ENCODE measurements around the gene TXN2.
"Not testable (repeated sequence)": the region's sequence is repeated elsewhere in the genome, so short reads cannot be mapped to it uniquely, and the experiment has no call there.

TXN2 gene

DNA sequence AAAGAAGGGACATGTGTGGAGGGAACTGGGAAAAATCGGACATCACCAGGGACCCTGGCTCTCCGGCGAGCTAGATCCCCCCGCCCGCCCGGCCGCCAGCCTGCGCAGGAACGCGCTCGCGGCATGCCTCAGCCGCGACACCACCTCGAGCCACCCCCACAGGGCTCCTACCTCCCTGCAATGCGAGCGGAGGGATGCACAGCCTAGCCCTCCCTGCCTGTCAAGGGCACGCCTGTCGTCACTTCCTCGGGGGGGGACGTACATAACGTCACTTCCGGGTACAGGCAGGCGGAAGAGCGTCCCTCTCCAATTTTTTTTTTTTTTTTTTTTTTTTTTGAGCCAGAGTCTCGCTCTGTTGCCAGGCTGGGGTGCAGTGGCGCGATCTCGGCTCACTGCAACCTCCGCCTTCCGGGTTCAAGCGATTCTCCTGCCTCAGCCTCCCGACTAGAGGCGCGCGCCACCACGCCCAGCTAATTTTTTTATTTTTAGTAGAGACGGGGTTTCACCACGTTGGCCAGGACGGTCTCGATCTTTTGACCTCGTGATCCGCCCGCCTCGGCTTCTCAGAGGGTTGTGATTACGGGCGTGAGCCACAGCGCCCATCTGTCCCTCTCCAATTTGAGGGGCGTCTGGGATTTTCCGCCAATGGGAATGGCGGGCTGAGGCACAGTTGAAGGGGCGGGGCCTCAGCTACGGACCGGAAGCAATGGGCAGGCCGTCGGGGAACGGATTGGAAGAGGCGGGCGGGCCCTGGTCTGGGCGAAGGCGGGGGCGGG, at the start of gene TXN2:
TSS of gene TXN2 (minus strand) at position 248 of the 776 bp plus-strand sequence. CDS start 803 bp downstream, outside the sequence.
- peak; percentile 97 for DNase-seq (ENCODE audit: low spot score)

- peak; percentile 98 for DNase-seq (ENCODE audit: low spot score)
Observed at GRCh38 chr22:36528795-36529751, 47.6 kb upstream of the TXN2 start, which contains the start of gene EIF3D. Gene EIF3D (minus strand): TSS chr22:36529166. CDS start chr22:36526121, 3,045 bp downstream.

DNA sequence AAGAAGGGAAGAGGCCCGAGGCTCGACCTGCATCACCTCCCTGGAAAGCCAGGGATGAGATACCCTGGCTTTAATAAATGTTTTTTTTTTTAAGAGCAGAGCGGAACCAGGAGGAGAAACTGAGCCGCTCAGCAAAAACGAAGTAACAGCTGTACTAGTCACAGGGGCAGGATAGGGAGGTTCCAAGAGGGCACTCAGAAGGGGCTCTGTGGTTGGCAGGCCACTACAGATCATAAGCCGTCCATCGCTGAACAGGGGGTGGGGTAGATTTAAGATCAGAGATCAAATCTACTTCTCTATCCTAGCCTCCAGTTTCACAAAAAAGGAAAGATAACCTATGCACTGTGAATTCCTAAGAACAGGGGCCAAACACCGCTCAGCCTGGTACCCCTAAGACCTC, 46.9 kb upstream of the TXN2 start:
- DNase-seq (ENCODE audit: low spot score) = no peak

DNA sequence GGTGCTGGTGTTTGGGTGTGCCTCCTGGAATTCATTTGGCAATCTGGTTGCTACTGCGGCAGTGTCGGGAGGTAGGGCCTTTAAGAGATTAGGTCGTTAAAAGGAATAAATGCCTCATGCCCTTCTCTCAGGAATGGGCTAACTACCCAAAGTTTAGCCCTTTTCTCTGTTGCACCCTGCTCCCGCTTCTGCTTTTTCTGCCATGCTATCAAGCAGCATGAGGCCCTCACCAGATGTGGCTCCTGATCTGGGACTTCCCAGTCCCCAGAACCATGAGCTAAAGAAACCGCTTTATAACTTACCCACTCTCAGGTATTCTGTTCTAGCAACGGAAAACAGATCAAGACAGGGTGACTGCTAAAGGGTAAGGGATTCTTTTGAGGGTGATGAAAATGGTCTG, 41.2 kb upstream of the TXN2 start:
- DNase-seq (ENCODE audit: low spot score) = no peak

GRCh38 chr22:36520423-36520822, 39.0 kb upstream of the TXN2 start:
- DNase-seq (ENCODE audit: low spot score) = no peak

DNA sequence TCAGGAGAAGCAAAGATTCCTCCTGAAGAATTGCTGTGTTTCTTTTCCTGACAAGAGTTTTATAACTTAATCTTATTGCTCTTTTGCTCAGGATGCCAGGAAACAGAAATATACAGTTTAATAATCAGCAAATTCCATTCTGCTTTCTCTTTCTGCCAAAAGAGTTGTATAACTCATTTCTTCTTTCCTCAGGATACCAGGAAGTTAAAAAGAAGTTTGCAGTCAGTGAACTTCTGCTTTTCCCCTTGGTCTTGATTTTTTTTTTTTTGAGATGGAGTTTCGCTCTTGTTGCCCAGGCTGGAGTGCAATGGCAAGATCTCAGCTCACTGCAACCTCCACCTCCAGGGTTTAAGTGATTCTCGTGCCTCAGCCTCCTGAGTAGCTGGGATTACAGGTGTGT, 38.5 kb upstream of the TXN2 start:
- DNase-seq (ENCODE audit: low spot score) = not testable (repeated sequence)

DNA sequence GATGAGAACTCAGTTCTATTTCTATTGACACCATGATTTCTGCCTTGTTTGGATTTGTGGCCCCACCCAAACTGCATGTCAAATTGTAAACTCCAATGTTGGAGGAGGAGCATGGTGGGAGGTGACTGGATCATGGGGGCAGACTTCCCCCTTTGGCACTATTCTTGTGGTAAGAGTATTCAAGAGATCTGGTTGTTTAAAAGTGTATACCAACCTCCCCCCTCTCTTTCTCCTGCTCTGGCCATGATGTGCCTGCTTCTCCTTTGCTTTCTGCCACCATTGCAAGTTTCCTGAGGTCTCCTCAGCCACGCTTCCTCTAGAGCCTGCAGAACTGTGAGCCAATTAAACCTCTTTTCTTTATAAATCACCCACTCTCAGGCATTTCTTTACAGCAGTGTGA, 33.3 kb upstream of the TXN2 start:
- no peak for DNase-seq (ENCODE audit: low spot score)

GRCh38 chr22:36512991-36513390, 31.6 kb upstream of the TXN2 start:
- DNase-seq (ENCODE audit: low spot score) = no peak

- DNase-seq (ENCODE audit: low spot score) = no peak
Observed at GRCh38 chr22:36512333-36512732, 30.9 kb upstream of the TXN2 start.

DNA sequence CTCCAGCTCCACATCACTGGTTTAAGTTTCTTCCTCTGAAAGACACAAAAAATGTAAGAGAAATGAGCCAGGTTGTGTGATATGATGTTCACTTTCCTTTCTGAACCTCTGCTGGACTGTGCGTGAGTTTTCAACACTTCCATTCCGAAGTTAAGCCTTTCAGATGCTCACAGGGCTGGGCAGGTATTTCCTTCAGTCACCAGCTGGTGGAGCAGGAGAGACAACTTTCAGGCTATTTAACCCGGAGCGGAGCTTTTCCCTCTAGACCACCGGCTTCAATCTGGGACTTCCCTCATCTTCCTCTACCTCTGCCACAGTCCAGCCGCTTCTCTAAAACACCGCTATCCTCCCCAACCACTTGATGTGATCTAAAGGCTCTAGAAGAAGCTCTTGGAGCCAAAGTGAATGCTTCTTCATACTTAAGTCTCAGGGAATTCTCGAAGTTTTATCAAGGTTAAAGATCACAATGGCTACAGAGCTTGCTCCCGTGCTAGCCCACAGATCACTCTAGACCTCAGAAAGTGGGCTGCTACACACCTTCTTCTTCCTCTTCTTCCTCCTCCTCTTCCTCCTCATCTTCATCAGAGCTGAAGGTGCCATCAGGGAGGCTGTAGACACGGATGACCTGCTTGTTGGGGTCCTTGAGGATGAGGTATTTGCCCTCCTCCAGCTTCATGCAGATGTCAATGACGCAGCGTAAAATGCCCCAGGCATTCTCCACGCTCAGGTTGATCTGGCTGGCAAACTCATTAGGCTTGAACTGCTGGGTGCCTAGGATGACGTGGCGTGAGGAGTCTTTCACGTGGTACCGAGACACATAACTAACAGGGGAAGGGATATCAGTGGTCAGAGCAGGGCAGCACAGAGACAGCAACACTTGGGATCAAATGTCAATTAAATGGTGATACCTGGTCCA, 29.8 kb upstream of the TXN2 start:
- DNase-seq (ENCODE audit: low spot score) = peak; percentile 25

DNA sequence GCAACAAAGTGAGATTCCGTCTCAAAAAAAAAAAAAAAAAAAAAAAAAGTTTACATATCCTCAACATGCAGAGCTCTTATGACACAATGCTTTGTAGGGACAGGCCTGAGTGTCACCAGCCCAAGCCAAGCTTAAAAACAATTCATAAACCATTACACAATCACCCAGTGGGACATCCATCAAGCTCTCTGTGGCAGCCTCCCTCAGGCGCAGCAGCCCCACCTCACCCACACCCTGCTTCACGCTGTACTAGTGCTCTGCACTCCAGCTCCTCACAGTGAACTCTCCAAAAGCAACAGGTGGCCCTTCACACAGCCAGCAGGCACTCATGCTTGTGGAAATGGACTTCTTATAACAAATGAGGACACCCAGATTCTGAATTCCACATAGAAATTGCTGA, 28.9 kb upstream of the TXN2 start:
- no peak for DNase-seq (ENCODE audit: low spot score)

- no peak for DNase-seq (ENCODE audit: low spot score)
Observed at GRCh38 chr22:36507518-36508010, 26.1 kb upstream of the TXN2 start.

DNA sequence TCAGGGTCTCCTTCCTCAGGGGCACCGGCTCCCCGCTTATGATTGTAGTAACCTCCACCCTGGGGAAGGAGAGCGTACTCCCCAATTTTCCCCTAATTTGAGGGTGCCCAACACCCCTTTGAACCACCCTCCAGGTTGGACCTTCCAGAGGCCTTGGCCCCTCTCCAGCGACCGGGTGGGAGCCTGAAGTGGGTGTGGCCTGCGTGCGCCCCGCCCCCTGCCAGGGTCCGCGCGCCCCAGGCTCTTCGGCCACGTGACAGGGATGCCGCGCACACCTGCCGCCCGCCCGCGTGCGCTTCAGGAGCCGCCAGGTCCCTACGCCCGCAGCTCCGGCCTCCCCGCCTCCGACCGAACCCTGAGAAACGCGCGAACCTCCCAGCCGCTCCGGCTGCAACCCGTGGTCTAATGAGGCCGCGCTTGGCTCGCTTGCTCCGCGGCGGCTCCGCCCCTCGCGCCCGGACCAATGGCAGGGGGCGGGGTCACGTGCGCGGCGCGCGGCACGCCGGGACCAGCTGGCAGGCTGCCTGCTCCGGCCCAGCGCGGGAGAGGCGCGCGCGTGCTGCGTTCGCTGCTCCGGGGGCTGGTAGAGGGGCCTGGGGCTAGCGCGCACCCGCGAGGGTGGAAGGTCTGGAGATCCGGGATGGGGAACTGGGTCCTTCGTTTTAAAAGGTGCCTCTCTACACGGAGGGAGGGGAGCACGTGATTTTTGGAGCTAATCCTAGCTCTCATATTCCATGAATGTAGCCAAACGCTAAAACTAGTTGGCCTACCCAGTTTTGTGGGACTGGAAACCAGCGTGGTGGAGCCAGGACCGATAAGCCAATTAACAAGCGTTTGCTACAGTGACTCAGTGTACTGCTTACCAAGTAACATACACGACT, 25.4 kb upstream of the TXN2 start, which contains the start of gene FOXRED2:
TSS of gene FOXRED2 (minus strand) at position 404 of the 881 bp plus-strand sequence. CDS start 618 bp downstream, outside the sequence.
- peak; percentile 87 for DNase-seq (ENCODE audit: low spot score)

DNA sequence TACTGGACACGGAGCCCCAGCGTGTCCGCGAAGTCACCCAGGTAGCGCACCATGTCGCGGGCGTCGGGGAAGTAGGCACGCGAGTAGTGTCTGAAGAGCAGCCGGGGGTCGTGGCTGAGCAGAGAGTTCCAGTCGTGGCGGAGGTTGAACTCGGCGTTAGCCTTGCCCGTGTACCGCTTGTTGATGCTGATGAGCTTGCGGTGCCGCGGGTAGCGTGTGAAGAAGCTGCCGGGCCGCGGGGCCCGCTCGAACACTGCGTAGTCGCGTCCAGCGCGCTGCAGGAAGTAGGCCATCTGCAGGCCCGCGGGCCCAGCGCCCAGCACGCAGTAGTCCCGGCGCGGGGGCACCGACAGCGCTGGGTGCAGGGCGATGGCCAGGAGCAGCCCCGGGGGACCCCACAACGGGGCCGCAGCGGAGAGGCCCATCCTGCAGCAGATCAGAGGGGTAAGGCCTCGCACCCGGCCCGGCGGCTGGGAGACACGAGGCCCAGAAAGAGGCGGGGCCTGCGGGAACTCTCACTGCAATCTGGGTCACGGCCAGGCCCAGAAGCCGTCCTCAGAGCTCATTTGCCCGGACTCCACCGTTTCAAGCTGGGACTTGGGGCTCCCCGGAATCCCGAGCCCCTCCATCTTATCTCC, 24.7 kb upstream of the TXN2 start:
- no peak for DNase-seq (ENCODE audit: low spot score)

DNA sequence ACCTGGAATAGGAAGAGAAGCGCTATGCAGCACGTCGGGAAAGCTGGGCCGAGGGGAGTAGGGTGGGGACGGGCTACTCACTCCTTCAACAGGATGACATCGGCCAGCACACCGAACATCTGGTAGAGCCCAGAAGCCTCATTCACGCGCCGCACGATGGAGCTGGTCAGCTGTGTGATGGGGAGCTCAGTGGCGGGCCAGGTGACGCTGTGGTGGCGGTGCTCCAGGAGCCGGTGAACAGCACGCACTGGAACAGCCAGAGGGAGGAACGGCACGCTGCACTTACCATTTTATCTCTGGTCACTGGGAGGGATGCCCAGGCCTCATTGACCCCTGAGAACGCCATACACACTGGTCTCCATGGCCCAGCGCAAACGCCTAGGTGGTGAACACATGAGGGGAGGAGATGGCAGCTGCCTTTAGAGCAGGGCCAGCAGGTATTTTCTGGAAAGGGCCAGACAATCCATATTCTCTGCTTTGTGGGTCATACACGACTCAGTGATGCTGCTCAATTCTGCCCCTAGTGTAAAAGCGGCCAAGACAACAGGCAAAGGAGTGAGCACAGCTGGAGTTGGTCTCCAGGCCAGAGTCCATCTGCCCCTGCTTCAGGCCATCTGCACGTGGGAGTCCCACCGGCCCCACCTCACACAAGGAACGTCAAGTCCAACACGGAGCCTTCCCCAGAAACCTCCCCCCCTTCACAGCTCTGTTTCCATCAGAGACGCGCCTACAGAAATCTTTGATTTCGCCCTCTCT, 16.6 kb upstream of the TXN2 start:
- no peak for DNase-seq (ENCODE audit: low spot score)

DNA sequence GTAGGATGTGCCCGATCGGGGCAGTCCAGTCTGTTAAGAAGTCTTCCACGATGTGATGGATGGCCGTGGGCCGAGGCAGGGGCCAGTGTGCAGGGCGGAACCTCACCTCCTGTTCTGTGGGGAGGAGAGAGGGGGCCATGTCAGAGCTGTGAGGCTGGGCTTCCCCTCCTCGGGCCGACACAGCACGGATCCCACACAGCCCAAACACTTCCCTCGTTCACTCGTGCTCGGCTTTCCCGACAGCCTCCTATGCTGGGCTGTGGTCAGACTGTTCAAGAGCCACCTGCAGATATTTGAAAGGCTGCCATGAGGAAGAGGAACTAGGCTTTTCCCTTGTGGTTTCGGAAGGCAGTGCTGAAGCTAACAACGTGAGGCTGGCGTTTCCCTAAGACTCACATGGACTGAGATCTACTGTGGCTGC, 12.3 kb upstream of the TXN2 start:
- DNase-seq (ENCODE audit: low spot score) = no peak

- DNase-seq (ENCODE audit: low spot score) = no peak
Observed at GRCh38 chr22:36492109-36492508, 10.7 kb upstream of the TXN2 start.

DNA sequence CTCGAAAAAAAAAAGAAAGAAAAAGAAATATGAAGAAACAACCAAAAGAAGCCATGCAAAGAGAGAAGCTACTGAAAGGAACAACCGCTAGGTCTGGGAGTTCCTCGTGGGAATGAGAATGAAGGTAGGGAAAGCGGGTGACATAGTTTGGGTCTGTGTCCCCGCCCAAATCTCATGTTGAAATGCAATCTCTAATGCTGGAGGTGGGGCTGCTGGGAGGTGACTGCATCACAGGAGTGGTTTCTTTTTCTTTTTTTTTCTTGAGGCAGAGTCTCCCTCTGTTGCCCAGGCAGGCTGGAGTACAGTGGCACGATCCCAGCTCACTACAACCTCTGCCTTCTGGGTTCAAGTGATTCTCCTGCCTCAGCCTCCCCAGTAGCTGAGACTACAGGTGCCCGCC, 9.7 kb upstream of the TXN2 start:
- no peak for DNase-seq (ENCODE audit: low spot score)

Measured in hematopoietic multipotent progenitor cell treated with erythropoietin and hydrocortisone succinate and interleukin-3 and kit ligand, for 17 days (in vitro differentiated cells).